CD4-positive, alpha-beta T cell treated with Interleukin-4 for 4 hours (primary cell): Measurements from ENCODE around the gene TMEFF2.
"Not testable (repeated sequence)": the region's sequence is repeated elsewhere in the genome, so short reads cannot be mapped to it uniquely, and the experiment has no call there.

ENCODE experiments used
- DNase-seq: peaks from one replicate; pipeline ENCODE4 v3.0.0-alpha.2; 2020

The TMEFF2 gene

DNA sequence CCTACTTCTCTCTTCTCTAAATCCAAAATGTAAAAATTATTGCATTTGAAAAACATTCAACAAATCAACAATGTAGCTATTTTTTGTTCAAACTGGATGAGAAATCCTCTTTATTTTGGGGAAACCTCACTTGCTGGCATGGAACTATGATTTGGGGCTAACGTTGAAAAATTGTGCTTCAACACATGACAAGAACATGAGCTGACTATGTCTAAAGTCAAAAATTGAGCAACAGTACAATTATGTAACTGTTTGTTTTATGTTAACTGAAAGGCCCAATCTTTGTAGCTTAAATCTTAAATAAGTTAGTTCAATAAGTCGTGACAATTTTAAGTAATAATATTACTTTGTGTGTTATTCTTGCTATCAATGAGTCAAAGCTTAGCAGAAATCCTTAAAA, 67.3 kb downstream of the TMEFF2 start:
- no peak for DNase-seq

DNA sequence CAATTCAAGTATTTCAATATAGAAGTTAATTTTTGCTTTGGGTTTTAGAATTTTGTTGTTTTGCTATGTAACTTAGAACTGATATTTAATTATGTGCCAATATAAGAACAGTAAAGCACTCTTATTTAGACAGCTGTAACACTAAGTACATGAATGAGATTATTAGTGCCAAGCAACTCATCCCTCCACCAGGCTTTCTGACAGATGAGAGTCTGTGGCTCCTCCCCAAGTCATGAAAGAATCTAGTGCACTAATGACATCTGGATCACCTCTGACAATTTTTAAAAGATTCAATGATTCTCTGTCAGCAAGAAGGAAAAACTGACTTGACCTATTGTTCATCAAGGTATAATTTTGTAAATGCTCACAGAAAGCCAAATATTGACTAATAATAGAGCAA, 67.8 kb downstream of the TMEFF2 start:
- DNase-seq: no peak

DNA sequence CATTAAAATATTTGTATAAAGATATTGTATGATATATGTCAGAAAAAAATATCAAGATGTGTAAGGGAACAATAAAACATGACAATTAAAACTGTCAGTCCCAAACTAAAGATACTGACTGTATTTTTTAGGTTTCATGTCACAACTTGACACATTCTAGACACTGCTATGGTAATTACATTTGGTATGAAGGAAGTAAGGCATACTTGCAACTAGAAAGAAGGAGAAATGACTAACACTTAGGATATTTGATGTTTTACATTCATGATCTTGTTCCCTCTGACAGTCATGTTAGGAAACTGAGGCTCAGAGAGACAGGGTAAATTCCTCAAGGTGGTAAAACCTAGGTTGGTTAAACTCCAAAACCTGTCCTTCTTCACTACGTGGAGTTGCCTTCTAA, 68.3 kb downstream of the TMEFF2 start:
- no peak for DNase-seq

DNA sequence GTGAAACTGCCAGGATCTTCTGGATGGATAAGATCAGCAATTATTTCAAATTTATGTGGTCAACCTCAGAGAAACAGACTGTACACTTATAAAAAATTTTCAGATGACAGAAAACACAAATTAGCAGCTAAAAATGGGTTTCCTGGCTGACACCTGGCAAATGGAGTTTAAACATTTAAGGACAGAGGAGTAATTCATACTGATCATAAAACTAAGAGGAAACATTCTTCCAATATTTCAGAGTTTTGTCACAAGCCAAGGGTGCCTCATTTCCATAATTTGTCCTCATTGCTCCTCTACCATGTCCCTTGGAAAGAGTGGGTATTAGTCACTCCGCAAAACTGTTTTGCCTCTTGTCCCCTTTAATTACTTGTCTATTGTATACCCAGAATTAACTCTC, 70.2 kb downstream of the TMEFF2 start:
- DNase-seq: no peak

DNA sequence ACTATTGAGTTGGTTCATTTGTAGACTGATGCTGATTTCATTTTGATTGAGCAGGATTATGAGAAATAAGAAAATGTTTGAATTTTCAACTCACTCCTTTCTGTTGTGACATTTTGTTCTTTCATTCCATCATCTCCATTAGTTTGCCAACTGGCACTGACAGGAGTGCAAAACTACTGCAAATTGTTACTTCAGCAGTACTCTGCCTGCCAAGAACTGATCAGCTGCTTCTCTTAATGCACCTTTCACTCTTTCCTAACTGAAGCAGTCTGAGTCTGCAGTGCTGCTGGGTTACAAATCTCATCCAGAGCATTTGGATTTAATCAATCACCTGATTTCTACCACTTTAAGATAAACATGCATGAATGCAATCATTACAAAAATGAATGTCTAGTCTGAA, 70.9 kb downstream of the TMEFF2 start:
- DNase-seq: no peak

DNA sequence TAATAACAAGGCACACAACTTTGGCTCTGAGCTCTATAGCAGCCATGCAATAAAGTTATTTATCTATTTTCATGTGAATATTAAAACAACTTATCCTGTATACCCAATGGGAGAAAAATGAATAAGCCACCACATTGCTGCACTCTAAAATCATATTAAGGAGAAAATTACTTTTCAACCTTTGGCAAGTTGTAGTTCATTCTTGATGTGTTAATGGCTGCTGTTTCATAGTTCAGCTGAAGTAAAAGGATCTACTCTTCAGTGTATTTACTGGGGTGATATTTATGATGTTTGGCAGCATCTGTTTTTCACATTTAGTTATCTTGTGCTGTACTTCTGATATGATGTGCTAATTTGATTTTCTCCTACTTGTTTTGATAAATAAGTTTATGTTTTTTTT, 71.8 kb downstream of the TMEFF2 start:
- no peak for DNase-seq

DNA sequence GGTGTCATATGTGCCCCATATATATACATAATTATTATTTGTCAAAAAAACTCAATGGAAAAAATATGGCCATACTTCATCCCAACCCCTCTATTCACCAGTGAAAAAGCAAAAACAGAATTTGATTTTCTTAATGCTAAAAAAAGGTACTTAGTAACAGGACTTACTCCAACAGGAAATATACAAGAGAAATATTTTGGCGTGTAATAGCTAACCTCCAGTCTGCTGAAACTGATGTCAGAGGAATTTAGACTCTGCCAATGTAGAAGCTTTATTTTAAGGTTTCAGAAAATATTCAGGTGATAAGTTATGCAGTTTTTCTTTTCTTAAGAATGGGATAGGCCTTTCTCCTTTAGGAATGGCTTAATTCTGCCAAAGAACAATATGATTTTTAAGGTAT, 72.6 kb downstream of the TMEFF2 start:
- DNase-seq: no peak

DNA sequence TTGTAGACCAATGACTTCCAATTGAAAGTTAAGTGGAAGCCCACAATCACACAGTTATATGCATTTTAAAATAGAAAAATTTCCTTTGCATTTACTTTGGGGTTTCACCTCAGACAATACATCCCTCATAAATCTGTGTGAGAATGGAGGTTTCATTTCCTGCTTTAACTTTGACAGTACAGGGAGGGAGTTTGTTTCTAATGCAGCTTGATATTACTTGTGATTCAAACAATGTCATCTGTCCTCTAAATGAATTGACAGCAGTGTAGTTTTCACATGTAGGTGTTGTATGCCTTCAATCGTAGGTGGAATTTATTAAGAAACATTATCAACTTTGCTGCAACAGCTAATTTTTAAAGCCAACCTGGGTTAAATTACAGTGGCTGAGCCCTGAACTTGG, 75.2 kb downstream of the TMEFF2 start:
- DNase-seq: no peak

DNA sequence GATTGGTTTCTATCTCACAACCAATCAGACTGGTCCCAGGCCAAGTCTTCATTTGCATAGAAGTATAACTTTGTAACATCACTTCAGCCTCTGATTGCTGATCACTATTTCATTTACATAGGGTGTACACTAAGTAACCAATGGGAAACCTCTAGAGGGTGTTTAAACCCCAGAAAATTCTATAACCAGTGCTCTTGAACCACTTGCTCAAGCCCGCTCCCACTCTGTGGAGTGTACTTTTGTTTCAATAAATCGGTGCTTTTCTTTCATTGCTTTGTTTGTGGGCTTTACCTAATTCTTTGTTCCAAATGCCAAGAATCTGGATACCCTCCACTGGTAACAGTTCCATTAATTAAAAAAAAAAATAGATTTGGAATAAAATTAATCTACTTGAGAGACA, 77.0 kb downstream of the TMEFF2 start:
- no peak for DNase-seq

DNA sequence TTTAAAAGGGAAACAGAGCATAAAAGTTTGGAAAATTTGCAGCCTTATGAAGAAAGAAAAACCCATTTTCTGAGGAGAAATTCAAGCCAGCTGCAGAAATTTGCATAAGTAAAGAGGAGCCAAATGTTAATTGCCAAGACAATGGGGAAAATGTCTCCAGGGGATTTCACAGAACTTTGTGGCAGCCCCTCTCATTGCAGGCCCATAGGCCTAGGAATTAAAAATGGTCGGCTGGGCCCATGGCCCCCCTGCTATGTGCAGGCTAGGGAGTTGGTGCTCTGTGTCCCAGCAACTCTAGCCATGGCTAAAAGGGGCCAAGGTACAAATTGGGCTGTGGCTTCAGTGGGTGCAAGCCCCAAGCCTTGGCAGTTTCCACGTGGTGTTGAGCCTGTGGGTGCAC, 83.2 kb downstream of the TMEFF2 start:
- not testable (repeated sequence) for DNase-seq

DNA sequence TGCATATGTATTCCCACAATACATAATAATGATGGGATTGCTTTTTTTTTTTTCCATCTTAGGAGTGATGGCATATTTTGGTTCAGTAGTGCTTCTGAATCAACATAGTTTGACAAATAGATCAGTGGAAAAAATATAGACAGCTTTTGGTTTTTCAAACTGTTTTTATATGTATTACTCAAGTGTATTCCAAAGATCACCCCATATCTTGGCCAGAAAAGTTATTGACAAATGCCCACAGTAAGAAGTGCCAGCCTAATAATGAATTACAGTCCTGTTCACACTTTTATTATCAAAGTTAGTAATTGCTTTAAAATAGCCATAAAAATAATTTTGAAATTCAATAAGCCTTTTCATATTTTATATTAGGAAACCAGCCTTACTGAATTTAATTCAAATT, 95.0 kb downstream of the TMEFF2 start:
- no peak for DNase-seq

DNA sequence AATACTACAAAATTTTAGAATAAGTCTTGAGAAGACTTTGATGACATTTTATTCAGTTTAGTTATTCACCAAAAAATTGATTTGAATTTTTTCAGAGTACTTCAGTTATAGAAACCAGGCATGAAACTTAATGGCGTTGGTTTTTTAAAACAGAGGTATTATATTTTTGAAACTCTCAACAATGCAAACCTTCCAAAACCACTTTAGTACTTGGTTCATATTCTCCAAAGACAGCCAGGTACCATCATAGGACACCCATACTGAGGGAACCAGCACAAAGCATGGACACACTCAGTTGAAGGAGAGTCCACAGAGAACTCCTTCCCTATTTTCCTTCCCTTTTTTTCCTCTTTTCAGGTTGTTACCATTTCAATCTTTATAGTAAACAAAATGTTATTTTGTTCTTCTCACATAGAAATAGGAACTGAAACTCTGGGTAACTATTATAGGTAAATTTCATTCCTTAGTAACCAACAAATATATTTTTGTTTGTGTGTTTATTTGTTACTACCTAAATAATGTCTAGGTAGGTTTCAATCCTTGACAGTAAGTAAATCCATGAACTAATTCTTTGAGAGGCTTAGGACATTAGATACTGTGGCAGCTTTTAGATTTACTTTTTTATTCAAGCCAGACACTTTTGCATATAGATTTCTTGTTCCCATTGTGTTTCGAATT, 95.8 kb downstream of the TMEFF2 start:
- no peak for DNase-seq

DNA sequence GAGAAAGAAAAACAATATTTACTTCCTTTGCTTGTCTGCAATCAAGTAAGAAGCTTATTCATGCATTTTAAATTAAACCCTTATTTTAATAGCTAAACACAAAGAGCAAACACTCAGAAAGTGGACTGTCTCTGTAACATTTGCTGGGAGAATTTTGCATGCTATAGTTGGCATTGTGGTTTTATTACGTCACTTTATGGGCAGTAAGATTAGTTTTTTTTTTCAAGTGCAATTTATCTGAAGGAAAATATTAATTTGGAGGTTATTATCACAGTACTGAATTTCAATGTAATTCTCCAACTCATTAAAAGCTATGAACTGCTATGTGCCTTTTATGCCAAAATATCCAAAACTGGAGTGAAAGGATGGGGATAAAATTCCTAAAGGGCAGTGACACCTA, 103.3 kb downstream of the TMEFF2 start:
- no peak for DNase-seq

DNA sequence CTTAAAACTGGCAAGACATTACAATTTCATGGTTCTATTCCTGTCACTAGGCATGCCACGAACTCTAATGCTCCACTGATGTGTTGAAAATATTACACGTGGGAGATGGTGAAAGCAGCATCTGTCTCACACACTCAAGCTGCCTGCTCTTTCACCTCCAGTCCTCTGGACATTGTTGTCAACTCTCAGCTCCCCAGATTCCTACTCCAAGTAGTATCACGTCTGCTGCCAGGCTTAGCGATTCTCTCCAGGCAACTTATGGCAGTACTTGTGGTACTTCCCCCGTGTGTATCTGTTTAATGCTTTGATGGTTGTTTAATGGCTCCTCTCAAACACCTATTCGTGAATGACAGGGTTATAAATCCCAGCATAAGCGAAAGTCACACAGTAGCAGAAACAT, 103.8 kb downstream of the TMEFF2 start:
- DNase-seq: no peak

DNA sequence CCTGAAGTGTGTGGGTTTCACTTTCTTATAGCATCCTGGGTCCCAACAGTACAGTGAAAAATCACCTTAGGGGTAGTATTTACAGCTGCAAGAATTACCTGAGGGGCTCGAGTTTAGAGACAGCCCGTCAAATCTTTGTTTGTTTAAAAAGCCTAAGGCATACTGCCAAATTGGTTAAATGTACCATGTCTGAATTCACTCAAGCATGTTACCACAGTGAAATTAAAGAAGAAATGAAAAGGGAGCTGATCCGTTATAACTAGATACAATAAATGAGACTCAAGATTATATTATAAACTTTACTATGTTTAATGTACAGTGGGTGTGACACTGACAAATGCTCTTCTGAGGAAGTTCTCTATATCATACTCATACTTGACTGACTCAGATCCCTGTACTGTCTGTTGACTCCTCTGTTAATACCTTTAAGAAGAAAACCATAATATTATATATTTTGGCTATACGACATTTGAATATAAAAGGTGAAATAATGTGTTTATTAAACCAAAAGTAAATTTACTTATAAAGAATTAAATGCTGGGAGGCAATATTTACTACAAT, 107.3 kb downstream of the TMEFF2 start:
- no peak for DNase-seq

DNA sequence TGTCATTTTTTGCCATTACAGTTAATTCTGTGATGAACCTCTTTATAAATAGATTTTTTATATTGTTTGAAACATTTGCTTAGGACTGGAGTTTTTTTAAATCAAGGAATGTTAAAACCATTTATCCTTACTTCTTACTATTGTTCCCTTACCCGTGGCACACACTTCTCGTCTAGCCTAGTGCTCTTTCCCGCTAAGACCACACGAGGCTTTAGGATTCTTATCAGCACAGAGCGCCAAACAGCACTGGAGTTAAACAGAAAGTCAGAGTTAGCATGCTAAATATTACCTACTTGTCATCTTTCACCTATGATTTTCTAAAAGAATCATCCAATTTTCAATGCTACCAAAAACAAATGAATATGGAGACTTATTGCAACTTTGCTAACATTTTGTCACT, 112.6 kb downstream of the TMEFF2 start:
- DNase-seq: no peak

DNA sequence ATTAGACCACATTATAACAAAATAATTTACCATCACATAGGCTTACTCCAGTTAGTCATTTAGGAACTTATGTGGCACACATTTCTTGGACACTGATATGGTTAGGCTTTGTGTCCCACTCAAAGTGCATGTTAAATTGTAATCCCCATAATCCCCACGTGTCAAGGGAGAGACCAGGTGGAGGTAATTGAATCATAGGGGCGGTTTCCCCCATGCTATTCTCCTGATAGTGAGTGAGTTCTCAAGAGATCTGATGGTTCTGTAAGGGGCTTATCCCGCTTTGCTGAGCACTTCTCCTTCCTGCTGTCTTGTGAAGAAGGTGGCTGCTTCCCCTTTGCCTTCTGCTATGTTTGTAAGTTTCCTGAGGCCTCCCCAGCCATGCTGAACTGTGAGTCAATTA, 114.6 kb downstream of the TMEFF2 start:
- not testable (repeated sequence) for DNase-seq

DNA sequence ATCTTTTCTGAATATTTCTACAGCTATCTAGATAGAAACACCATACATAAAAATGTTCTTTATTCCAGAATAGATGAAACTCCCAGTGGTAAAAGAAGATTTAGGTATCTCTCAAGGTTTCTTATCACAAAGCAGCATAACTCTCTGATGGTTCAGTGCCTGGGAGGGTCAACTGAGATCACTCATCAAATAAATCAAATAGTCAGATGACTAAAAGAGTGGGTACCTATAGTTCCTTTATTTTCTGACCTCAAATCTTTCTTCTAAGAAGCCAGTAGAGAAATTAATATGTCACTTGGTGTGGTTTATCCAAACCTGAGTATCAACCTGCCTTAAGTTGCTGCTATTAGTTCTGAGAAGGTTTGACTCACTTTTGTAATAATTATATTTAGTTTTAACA, 120.9 kb downstream of the TMEFF2 start:
- no peak for DNase-seq

DNA sequence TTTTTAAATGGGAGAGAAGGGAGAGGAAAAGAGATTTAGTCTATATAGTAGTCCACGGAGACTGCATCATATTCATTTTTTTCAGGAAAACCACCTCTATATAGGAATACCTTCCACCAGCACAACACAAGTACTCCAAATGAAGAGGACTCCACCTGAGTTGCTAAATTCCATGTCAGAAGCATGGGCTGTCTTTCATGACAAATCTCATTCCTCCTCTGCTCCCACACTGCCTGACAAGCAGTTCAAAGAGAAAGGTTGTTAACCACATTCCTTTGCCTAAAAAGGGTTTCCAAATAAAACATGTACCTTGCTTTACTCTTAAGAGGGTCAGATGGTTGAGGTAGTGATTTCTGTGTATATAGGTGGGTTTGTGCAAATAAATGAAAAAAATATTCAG, 122.0 kb downstream of the TMEFF2 start:
- no peak for DNase-seq

DNA sequence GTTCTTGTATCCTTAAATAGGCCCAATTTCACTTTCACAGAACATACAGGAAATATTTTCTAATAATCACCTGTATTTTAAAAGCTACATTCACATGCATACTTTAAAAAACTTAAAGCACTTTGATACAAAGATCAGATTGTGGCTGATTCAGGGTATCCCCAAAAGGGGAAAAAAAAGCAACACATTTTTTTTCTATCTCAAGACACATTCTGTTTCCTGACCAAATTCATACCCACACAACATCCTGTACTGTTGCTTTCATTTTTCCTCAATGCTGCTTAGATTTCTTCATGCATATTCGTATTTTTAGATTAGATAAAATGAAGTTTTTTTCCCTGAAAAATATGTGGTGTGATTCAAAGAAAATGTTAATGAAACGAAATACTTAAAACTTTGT, 122.5 kb downstream of the TMEFF2 start:
- DNase-seq: no peak

DNA sequence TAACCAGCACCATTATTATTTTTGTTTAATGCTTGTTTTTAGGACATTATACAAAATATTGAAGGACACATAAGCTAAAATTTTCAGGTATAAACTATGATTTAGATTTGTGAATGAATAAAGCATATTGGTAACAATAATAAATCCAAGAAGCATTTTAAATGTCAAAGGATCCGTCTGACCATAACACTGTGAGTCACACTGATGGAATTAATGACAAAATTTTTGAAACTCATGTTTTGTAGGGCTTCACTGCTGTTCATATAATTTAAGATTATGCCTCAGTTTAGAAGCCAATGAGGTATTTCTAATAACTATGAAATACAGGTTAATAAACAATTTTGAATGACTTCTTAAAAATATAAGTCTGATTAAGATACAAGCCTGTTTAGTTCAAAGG, 124.6 kb downstream of the TMEFF2 start:
- no peak for DNase-seq

DNA sequence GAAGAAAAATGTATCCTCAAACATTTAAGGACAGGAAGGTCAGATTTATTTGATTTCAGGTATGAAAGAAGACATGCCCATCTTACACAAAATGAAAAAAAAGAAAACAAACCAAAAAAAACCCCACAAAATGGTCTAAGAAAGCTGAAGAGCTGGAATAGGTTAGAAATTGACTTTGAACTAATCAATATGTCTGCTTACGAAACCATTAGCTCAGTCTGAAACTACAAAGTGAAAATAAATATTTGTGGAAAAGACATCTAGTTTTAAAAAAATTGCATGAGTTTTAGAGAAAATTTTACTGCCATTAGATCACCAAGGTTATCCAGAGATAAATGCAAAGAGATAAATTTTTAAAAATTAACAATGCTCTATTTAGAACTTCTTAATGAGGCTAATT, 125.3 kb downstream of the TMEFF2 start:
- DNase-seq: no peak

DNA sequence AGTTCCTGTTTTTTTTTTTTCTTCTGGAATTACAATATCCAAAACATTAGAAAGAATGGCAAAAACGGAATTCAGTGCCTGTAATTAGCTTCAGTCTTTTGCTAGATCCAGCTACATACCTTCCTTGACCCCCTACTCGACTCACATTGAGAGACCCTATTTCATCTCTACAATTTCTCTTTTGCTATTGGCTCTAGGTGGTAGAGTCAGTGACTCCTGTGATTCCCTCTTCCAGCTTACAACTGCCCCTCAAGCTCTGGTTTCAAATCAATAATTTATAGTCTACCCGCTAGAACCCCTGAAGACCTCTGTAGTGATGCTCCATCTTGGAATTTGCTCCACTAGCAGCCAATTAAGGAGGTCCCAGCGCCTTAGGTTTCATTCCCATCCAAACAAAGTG, 125.8 kb downstream of the TMEFF2 start:
- no peak for DNase-seq

DNA sequence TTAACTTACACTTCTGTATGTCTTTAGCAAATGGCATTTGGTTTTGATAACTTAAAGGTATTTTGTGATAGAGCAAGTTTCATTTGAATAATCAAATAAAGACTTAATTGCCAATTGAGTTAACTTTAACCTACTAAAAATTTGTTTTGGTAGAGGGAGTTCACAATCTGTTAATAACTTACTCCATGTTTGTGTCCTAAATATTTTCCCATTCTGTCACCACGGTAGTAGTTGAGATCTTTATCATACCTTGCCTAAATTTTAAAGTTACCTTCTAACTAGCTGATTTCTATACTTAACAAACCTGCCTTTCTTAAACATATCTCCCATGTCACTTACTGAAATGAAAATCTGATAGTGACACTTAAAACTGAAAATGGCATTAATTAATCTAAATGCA, 127.1 kb downstream of the TMEFF2 start:
- DNase-seq: no peak

DNA sequence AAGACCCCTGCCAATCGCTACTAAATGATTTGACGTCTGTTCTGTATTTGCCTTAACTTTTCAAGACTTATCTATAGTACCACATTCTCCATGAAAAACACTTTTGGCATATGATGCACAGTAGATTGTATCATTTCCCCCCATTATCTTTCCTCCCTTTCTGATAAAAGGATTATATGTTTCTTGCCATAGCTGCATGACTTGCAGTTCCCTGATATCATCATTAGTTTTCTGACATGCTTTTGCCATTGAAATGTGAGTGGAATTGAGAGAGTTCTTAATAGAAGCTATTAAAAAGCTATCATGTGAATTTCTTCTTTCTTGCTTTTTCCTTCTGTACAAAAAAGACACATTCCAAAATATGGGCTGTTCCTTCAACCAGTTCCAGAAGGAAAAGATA, 130.3 kb downstream of the TMEFF2 start:
- DNase-seq: no peak

DNA sequence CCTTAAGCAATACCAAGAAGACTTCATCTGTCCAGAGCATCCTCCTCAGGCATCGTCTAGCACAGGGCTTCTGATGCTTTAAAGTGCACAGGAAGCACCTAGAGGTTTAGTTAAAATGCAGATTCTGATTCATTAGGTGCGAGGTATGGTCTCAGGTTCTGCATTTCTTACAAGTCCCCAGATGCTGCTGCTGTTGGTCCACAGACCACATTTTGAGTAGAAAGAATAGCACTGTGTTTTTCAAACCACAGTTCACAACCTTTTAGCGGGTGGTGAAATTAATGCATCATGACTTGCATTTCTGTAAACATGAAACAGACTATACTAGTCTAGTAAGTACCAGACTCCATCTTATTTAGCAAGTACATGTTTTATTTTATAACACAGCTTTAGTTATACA, 134.6 kb downstream of the TMEFF2 start:
- DNase-seq: no peak
